Lung (tissue), 12 donors: Measurements from ENCODE around the gene OR56A4. TPM values are rescaled to one million over a fixed set of nuclear protein-coding genes. Genes with fewer than 3 reads are reported as not detected.
A peak's percentile ranks its signal among the peaks of the same experiment; 100 is the strongest.

Experiments
- ATAC-seq: fragments of 200-7000 bp; cut with Tn5 transposase; one replicate; pipeline ENCODE4 v1.9.1; 2020; ENCODE audit warnings: moderate number of reproducible peaks; ENCODE audit not compliant: insufficient read depth, low FRiP score
- DNase-seq, 3 donors: peaks; one replicate each; pipeline ENCODE4 v3.0.0-alpha.2; 2013 to 2017
- H3K27ac ChIP-seq, 2 donors: one replicate each; pipeline ENCODE4 v1.5.1; 2013; ENCODE audit warnings: mild to moderate bottlenecking in 2 of 2, moderate library complexity in 2 of 2, control low read depth in 1 of 2, inconsistent platforms in 1 of 2, low read depth in 1 of 2, low read length in 1 of 2
- H3K27me3 ChIP-seq, 3 donors: one replicate each; pipeline ENCODE4 v1.5.1; 2013; ENCODE audit warnings: low read length in 2 of 3; ENCODE audit not compliant: control insufficient read depth in 3 of 3, insufficient read depth in 3 of 3
- H3K36me3 ChIP-seq, 4 donors: one replicate each; pipeline ENCODE4 v1.5.1; 2013; ENCODE audit warnings: low read length in 4 of 4, mild to moderate bottlenecking in 1 of 4, moderate library complexity in 1 of 4; ENCODE audit not compliant: control insufficient read depth in 4 of 4, insufficient read depth in 4 of 4
- H3K4me1 ChIP-seq, 5 donors: one replicate each; pipeline ENCODE4 v1.5.1; 2013; ENCODE audit warnings: low read length in 5 of 5, mild to moderate bottlenecking in 2 of 5, moderate library complexity in 1 of 5; ENCODE audit not compliant: control insufficient read depth in 5 of 5, insufficient read depth in 5 of 5
- H3K4me3 ChIP-seq: one replicate; pipeline ENCODE4 v1.5.1; 2013; ENCODE audit warnings: mild to moderate bottlenecking, control low read depth, moderate library complexity
- H3K9ac ChIP-seq, 2 donors: one replicate each; pipeline ENCODE4 v1.5.1; 2013; ENCODE audit warnings: low read length in 2 of 2, control low read depth in 1 of 2; ENCODE audit not compliant: insufficient read depth in 1 of 2
- H3K9me3 ChIP-seq, 4 donors: one replicate each; pipeline ENCODE4 v1.5.1; 2013; ENCODE audit warnings: low read length in 3 of 4, mild to moderate bottlenecking in 1 of 4, moderate library complexity in 1 of 4; ENCODE audit not compliant: control insufficient read depth in 4 of 4, insufficient read depth in 3 of 4
- CTCF ChIP-seq: IDR thresholded peaks from 2 replicates; pipeline ENCODE4 v1.5.1; 2012; ENCODE audit warnings: mild to moderate bottlenecking; ENCODE audit errors: control extremely low read depth, extremely low read depth
- WGBS, 2 donors: extraction: QIAGEN DNeasy Blood & Tissue Kit; methylation state at CpG; one replicate each; pipeline ENCODE4 v1.1.7; 2013; 5-methylcytosine and 5-hydroxymethylcytosine counted together
- polyA plus RNA-seq, 2 donors: library from polyadenylated mRNA; stranded (reverse); fragments of 200-250 nt; gene quantifications; one replicate each; pipeline ENCODE4 v1.2.1, GENCODE V29; 2013
- total RNA-seq, 2 donors: library from RNA; depleted of rRNA in 1 of 2; stranded (reverse); fragments of >200 nt in 1 of 2; gene quantifications; one replicate each; pipeline ENCODE4 v1.2.1, GENCODE V29; 2014 to 2021
- donor health status: control.
- donor health status: control.
- donor health status: Bipolar disorder and iron deficiency.
- donor health status: healthy.
- donor health status: DM: yes; HTN: yes; CAD: no.

Gene OR56A4
- total and polyA plus RNA-seq, 4 donors = 0.06 TPM; not detected in 3

- no peaks in the 10 kb centered on the region for H3K9me3 ChIP-seq
- H3K9ac ChIP-seq = no peak overlapping the region
- 55 to 72% methylated on average over 3 of the region's 3 CpGs for WGBS, 2 donors
- peaks cover 0 to 1% (median 0%) of the 10 kb centered on the region in 5 donors for H3K4me1 ChIP-seq
- no peak overlapping the region for H3K4me3 ChIP-seq
- DNase-seq = peak in 1 of 3 donors; percentile 8
- no peaks in the 10 kb centered on the region for H3K27me3 ChIP-seq
- no peak overlapping the region for H3K27ac ChIP-seq
- no peak for TF ChIP-seq CTCF
- ATAC-seq = no peak
- H3K36me3 ChIP-seq = no peaks in the 10 kb centered on the region
Observed at GRCh38 chr11:5992150-5992549, 14.6 kb downstream of the OR56A4 start.

- H3K9me3 ChIP-seq = peaks cover 0 to 2% (median 0%) of the 10 kb centered on the region in 4 donors
- 70 to 90% methylated on average over 4 of the region's 4 CpGs for WGBS, 2 donors
- peaks cover 0 to 1% (median 0%) of the 10 kb centered on the region in 5 donors for H3K4me1 ChIP-seq
- no peak for DNase-seq
- no peaks in the 10 kb centered on the region for H3K36me3 ChIP-seq
- ATAC-seq = no peak
- no peaks in the 10 kb centered on the region for H3K27me3 ChIP-seq
- no peak overlapping the region for H3K4me3 ChIP-seq
- no peak overlapping the region for H3K27ac ChIP-seq
- H3K9ac ChIP-seq = no peak overlapping the region
- no peak for TF ChIP-seq CTCF
Observed at GRCh38 chr11:5989203-5989602, 17.5 kb downstream of the OR56A4 start.

GRCh38 chr11:5986885-5987284 lies 19.9 kb downstream of the OR56A4 start, which contains the start of gene OR52L1:
OR52L1 (minus strand) TSS chr11:5986985; CDS start chr11:5986930, 55 bp downstream.
- Histone ChIP-seq H3K9ac (no peak within 1 kb of the TSS), H3K36me3 (no peaks in the 10 kb centered on the region), H3K27ac (no peak within 1 kb of the TSS), H3K4me1 (no peaks in the 10 kb centered on the region), H3K27me3 (no peaks in the 10 kb centered on the region), H3K9me3 (peaks cover 0 to 8% (median 0%) of the 10 kb centered on the region in 4 donors), H3K4me3 (no peak within 1 kb of the TSS)
- TF ChIP-seq CTCF = no peak
- no peak for DNase-seq
- ATAC-seq = no peak
- WGBS, 2 donors = 68 to 69% methylated on average over 1 of the region's 1 CpG

- ATAC-seq = no peak
Observed at GRCh38 chr11:5983443-5983842, 23.3 kb downstream of the OR56A4 start.

More at GRCh38 chr11:5983443-5983842, 23.3 kb downstream of the OR56A4 start:
- no peak for TF ChIP-seq CTCF
- 50 to 74% methylated on average over 1 of the region's 1 CpG for WGBS, 2 donors
- H3K27me3 ChIP-seq = no peaks in the 10 kb centered on the region
- no peak overlapping the region for H3K9ac ChIP-seq
- H3K27ac ChIP-seq = no peak overlapping the region
- H3K36me3 ChIP-seq = no peaks in the 10 kb centered on the region
- H3K4me1 ChIP-seq = no peaks in the 10 kb centered on the region
- no peak overlapping the region for H3K4me3 ChIP-seq
- peaks cover 0 to 8% (median 4%) of the 10 kb centered on the region in 4 donors for H3K9me3 ChIP-seq
- no peak for DNase-seq
